Muscle of leg (tissue), 11 donors: ENCODE measurements around the gene PJVK. TPM values are rescaled to one million over a fixed set of nuclear protein-coding genes. Genes with fewer than 3 reads are reported as not detected.

Source experiments
- DNase-seq: peaks from one replicate; pipeline ENCODE4 v3.0.0; 2013
- H3K27ac ChIP-seq: one replicate; pipeline ENCODE4 v1.5.1; 2013; ENCODE audit warnings: mild to moderate bottlenecking, low read length, control low read depth
- H3K27me3 ChIP-seq: one replicate; pipeline ENCODE4 v1.6.1; 2013; ENCODE audit warnings: low read length; ENCODE audit not compliant: control insufficient read depth, insufficient read depth
- H3K36me3 ChIP-seq: one replicate; pipeline ENCODE4 v1.6.1; 2013; ENCODE audit warnings: low read length; ENCODE audit not compliant: control insufficient read depth, insufficient read depth
- H3K4me1 ChIP-seq: one replicate; pipeline ENCODE4 v1.6.1; 2013; ENCODE audit warnings: low read length; ENCODE audit not compliant: control insufficient read depth, insufficient read depth
- H3K4me3 ChIP-seq: one replicate; pipeline ENCODE4 v1.5.1; 2013; ENCODE audit warnings: low read length, control low read depth
- H3K9me3 ChIP-seq: replicated peaks from 2 replicates; pipeline ENCODE4 v1.6.1; 2013; ENCODE audit warnings: low read depth, low read length; ENCODE audit not compliant: control insufficient read depth
- WGBS: methylation state at CpG from one replicate; pipeline ENCODE4 v1.1.5; 2013; ENCODE audit warnings: missing lambda C conversion rate; ENCODE audit not compliant: insufficient coverage; 5-methylcytosine and 5-hydroxymethylcytosine counted together
- polyA plus RNA-seq, 8 donors: library from polyadenylated mRNA; unstranded; fragments of 120-200 nt; gene quantifications; one replicate each; pipeline versions ENCODE4 v1.2.1 to v1.2.3, GENCODE V29; 2013; ENCODE audit warnings: inconsistent platforms in 1 of 8, low replicate concordance in 1 of 8; ENCODE audit not compliant: insufficient read length in 8 of 8, insufficient read depth in 1 of 8
- total RNA-seq: library from RNA; stranded (reverse); fragments of 120-200 nt; gene quantifications from one replicate; pipeline ENCODE4 v1.2.4, GENCODE V29; 2013

Gene PJVK
- total and polyA plus RNA-seq, 9 donors = 2.2 to 7.4 (median 4.5) TPM

- Histone ChIP-seq H3K4me1 (no peaks in the 10 kb centered on the region), H3K36me3 (peaks cover 35% of the 10 kb centered on the region), H3K9me3 (no peaks in the 10 kb centered on the region), H3K4me3 (no peak overlapping the region), H3K27me3 (no peaks in the 10 kb centered on the region), H3K27ac (no peak overlapping the region)
- no peak for DNase-seq
These were observed 47.0 kb downstream of the PJVK start for GRCh38 chr2:178498137-178498536.

- peaks cover 25% of the 10 kb centered on the region for H3K36me3 ChIP-seq
- H3K27ac ChIP-seq = no peak overlapping the region
These were observed 48.5 kb downstream of the PJVK start for GRCh38 chr2:178499640-178500039.

DNA sequence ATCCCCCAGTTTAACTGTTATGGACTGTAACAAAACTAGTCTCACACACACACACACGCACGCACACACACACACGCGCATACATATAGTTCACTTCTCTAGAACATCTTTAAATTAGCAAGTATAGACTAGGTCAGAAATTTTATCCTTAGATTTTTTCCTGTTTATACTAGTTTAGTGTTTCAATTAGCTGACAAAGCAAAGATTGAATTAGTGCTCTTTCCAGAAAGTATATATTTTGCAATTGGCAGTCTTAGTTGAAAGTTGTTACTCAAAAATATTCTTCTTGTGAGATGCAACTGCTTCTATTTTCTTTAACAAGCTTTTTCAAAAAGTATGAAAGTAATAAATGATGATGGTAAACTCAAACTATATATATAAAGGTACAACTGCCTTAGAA is 51.6 kb downstream of the PJVK start:
- Histone ChIP-seq H3K4me3 (no peak overlapping the region), H3K36me3 (peaks cover 12% of the 10 kb centered on the region), H3K4me1 (no peaks in the 10 kb centered on the region), H3K27ac (no peak overlapping the region), H3K9me3 (no peaks in the 10 kb centered on the region), H3K27me3 (no peaks in the 10 kb centered on the region)
- no CpG with 5 or more reads among the region's 4 CpGs for WGBS
- no peak for DNase-seq

More at GRCh38 chr2:178499640-178500039, 48.5 kb downstream of the PJVK start:
- Histone ChIP-seq H3K4me3 (no peak overlapping the region), H3K27me3 (no peaks in the 10 kb centered on the region), H3K4me1 (no peaks in the 10 kb centered on the region), H3K9me3 (no peaks in the 10 kb centered on the region)
- DNase-seq = no peak
- 100% methylated on average over 3 of the region's 3 CpGs for WGBS

DNA sequence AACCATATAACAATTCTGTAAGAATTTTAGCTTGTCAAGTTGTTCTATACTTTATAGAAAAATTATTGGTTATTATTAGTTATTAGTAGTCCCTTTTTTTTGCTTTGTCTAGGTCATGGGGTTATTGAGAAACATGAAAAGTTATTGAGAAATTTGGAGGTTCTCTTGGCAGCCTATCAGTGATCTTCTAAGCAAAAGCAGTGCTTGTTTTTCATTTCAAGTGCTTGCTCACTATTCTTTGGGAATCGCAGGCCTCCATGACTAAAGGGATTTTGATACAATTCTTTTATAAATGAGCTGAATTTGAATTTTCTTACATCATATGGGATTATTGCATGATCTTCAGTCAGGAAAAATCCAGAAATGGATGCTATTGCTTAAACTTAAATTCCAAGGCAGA is 54.9 kb downstream of the PJVK start:
- H3K27ac ChIP-seq = no peak overlapping the region
- peaks cover 3% of the 10 kb centered on the region for H3K36me3 ChIP-seq
- DNase-seq = no peak
- no peak overlapping the region for H3K4me3 ChIP-seq
- H3K4me1 ChIP-seq = no peaks in the 10 kb centered on the region
- H3K9me3 ChIP-seq = no peaks in the 10 kb centered on the region
- no peaks in the 10 kb centered on the region for H3K27me3 ChIP-seq
- no CpG with 5 or more reads among the region's 1 CpG for WGBS

GRCh38 chr2:178506524-178506923 is 55.3 kb downstream of the PJVK start:
- Histone ChIP-seq H3K4me3 (no peak overlapping the region), H3K27me3 (no peaks in the 10 kb centered on the region), H3K36me3 (peaks cover 3% of the 10 kb centered on the region), H3K27ac (no peak overlapping the region), H3K9me3 (no peaks in the 10 kb centered on the region), H3K4me1 (no peaks in the 10 kb centered on the region)
- no CpG with 5 or more reads among the region's 2 CpGs for WGBS
- no peak for DNase-seq

DNA sequence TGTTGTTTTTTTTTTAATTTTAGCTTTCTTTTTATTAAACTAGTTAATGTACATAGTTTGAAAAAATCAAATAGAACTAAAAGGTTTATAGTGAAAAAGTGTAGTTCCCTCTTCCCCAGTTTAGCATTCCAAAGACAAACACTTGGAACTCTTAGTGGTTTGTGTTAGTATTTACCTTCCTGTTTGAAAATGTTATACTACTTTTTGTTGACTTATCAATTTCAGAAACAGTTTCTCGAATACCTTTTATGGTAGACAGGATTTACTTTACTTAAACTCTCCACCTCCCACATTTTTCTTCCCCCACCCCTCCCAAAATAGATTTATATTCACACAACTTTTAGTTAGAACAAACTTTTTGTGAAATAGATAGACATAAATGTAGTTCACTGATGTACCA is 55.8 kb downstream of the PJVK start:
- no peaks in the 10 kb centered on the region for H3K27me3 ChIP-seq
- no peak overlapping the region for H3K4me3 ChIP-seq
- no peaks in the 10 kb centered on the region for H3K4me1 ChIP-seq
- DNase-seq = no peak
- H3K36me3 ChIP-seq = peaks cover 3% of the 10 kb centered on the region
- no peak overlapping the region for H3K27ac ChIP-seq
- WGBS = no CpG with 5 or more reads among the region's 1 CpG
- no peaks in the 10 kb centered on the region for H3K9me3 ChIP-seq

- H3K9me3 ChIP-seq = no peaks in the 10 kb centered on the region
- no peak for DNase-seq
- H3K27me3 ChIP-seq = no peaks in the 10 kb centered on the region
- no peak overlapping the region for H3K4me3 ChIP-seq
- no peak overlapping the region for H3K27ac ChIP-seq
- no CpG with 5 or more reads among the region's 2 CpGs for WGBS
- H3K36me3 ChIP-seq = peaks cover 10% of the 10 kb centered on the region
- no peaks in the 10 kb centered on the region for H3K4me1 ChIP-seq
These were observed 57.5 kb downstream of the PJVK start for GRCh38 chr2:178508646-178509045.

DNA sequence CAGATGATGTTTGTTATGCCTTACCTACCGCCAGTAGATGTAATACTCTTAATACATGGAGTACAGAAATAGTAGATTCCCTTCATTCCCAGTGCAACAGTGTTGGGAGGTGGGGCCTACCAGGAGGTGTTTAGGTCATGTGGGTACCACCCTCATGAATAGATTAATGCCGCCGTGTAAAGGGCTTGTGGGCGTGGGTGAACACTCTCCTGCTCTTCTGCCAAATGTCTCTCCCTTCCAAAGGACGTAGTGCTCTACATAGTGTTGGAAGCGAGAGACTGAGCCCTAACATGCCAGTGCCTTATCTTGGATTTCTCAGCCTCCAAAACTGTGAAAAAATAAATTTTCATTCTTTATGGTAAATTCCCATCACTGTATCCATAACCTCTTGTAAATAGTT is 59.2 kb downstream of the PJVK start:
- no peak for DNase-seq
- Histone ChIP-seq H3K27me3 (no peaks in the 10 kb centered on the region), H3K4me3 (no peak overlapping the region), H3K9me3 (no peaks in the 10 kb centered on the region), H3K4me1 (no peaks in the 10 kb centered on the region), H3K36me3 (peaks cover 10% of the 10 kb centered on the region), H3K27ac (no peak overlapping the region)
- WGBS = 100% methylated on average over 2 of the region's 6 CpGs

Other genes with a start within 250 kb of the PJVK start
- 51.7 TPM for gene PRKRA, start 203 bp upstream of the PJVK start, total RNA-seq
- 10 to 100 TPM; 41.0 to 56.1 (median 48.2) TPM for gene PRKRA, start 203 bp upstream of the PJVK start, polyA plus RNA-seq
- 69.3 TPM for gene FKBP7, start 27.2 kb downstream of the PJVK start, total RNA-seq
- 10 to 100 TPM; 45.1 to 74.7 (median 55.1) TPM for gene FKBP7, start 27.2 kb downstream of the PJVK start, polyA plus RNA-seq
- gene PLEKHA3, start 29.1 kb downstream of the PJVK start, total RNA-seq = 11.4 TPM
- 10 to 100 TPM; 11.9 to 20.7 (median 14.9) TPM for gene PLEKHA3, start 29.1 kb downstream of the PJVK start, polyA plus RNA-seq